Adrenal gland (tissue), 12 donors: Measurements from ENCODE around the gene CPM. TPM values are rescaled to one million over a fixed set of nuclear protein-coding genes. Genes with fewer than 3 reads are reported as not detected.
A peak's percentile ranks its signal among the peaks of the same experiment; 100 is the strongest.
"Not testable (repeated sequence)": the region's sequence is repeated elsewhere in the genome, so short reads cannot be mapped to it uniquely, and the experiment has no call there.

Experiments used
- DNase-seq, 7 donors: peaks; one replicate each; pipeline ENCODE4 v3.0.0-alpha.2; 2019 to 2020
- H3K27ac ChIP-seq, 5 donors: fragments of 200-600 bp; sonication (generic) in 4 of 5; 1 replicate in 3 of 5; 2 replicates in 2 of 5; pipeline versions ENCODE4 v1.5.1 to v1.8.0; 2016 to 2020; ENCODE audit warnings: mild to moderate bottlenecking in 1 of 5
- H3K27me3 ChIP-seq: fragments of 200-600 bp; 2 replicates; pipeline ENCODE4 v1.8.0; 2021
- H3K36me3 ChIP-seq, 2 donors: fragments of 200-600 bp; replicated peaks in 1 of 2; 1 replicate in 1 of 2; 2 replicates in 1 of 2; pipeline versions ENCODE4 v1.5.1 to v1.8.0; 2018 to 2022
- H3K4me1 ChIP-seq, 2 donors: fragments of 200-600 bp; replicated peaks in 1 of 2; 1 replicate in 1 of 2; 2 replicates in 1 of 2; pipeline versions ENCODE4 v1.5.1 to v1.8.0; 2018 to 2021
- H3K4me3 ChIP-seq, 4 donors: fragments of 200-600 bp; sonication (generic) in 3 of 4; one replicate each; pipeline ENCODE4 v1.5.1; 2016 to 2018
- H3K9me3 ChIP-seq, 3 donors: fragments of 200-600 bp; sonication (generic) in 1 of 3; replicated peaks in 1 of 3; 1 replicate in 2 of 3; 2 replicates in 1 of 3; pipeline versions ENCODE4 v1.5.1 to v1.8.0; 2016 to 2021
- POLR2A ChIP-seq, 2 donors: fragments of 450-650 bp; IDR thresholded peaks; one replicate each; pipeline ENCODE4 v1.6.1; 2017; ENCODE audit warnings: antibody characterized with exemption in 2 of 2, mild to moderate bottlenecking in 2 of 2, moderate library complexity in 1 of 2
- WGBS, 4 donors: extraction: QIAGEN DNeasy Blood & Tissue Kit in 2 of 4; methylation state at CpG; one replicate each; pipeline versions ENCODE4 v1.1.5 to v1.1.7; 2013 to 2017; 5-methylcytosine and 5-hydroxymethylcytosine counted together
- intact Hi-C, 2 donors: fragments of 100-400 bp; cut with DNase I; formaldehyde crosslinking; loops; one replicate each; pipeline versions ENCODE4 v1.14.1 to v1.15.0; 2022 to 2023
- polyA plus RNA-seq, 3 donors: library from polyadenylated mRNA; stranded (reverse); fragments of 200-250 nt in 2 of 3; fragments of 350-450 nt in 1 of 3; fragmentation: Illumina TruSeq in 1 of 3; extraction: RNeasy Lipid Tissue Mini Kit (QIAGEN cat#74804) in 1 of 3; gene quantifications; one replicate each; pipeline ENCODE4 v1.2.3, GENCODE V29; 2013 to 2014
- total RNA-seq, 9 donors: library from RNA; depleted of rRNA in 4 of 9; stranded (reverse); fragments of >200 nt in 4 of 9; fragments of 120-200 nt in 1 of 9; fragmentation: NEBNext Ultra II Directional in 1 of 9; extraction: Animal tissue kit (Norgen Biotek cat#: 25700) in 1 of 9; gene quantifications; one replicate each; pipeline versions ENCODE4 v1.1.0 to v1.2.4, GENCODE V29; 2013 to 2023
- TF ChIP-seq, protein P1 (sequence below), 6 experiments: fragments of 450-650 bp in 4 of 6; fragments of 200-600 bp in 2 of 6; sonication (generic) in 1 of 6; IDR thresholded peaks; 1 replicate in 5 of 6; 2 replicates in 1 of 6; pipeline versions ENCODE4 v1.5.1 to v1.8.0; 2016 to 2021; ENCODE audit warnings: antibody characterized with exemption in 6 of 6, mild to moderate bottlenecking in 2 of 6, moderate library complexity in 1 of 6
- donor health status: healthy with polysubstance abuse.
- donor health status: Bipolar disorder and iron deficiency.
- donor health status: DM: yes; HTN: yes; CAD: no.
- donor health status: DM: no; HTN: no; CAD: no.
- donor health status: DM: no; HTN: no; CAD: no.
- donor health status: DM: yes; HTN: yes; CAD: no.

CPM gene
- total and polyA plus RNA-seq, 12 donors: 10.8 to 170 (median 53.5) TPM

DNA sequence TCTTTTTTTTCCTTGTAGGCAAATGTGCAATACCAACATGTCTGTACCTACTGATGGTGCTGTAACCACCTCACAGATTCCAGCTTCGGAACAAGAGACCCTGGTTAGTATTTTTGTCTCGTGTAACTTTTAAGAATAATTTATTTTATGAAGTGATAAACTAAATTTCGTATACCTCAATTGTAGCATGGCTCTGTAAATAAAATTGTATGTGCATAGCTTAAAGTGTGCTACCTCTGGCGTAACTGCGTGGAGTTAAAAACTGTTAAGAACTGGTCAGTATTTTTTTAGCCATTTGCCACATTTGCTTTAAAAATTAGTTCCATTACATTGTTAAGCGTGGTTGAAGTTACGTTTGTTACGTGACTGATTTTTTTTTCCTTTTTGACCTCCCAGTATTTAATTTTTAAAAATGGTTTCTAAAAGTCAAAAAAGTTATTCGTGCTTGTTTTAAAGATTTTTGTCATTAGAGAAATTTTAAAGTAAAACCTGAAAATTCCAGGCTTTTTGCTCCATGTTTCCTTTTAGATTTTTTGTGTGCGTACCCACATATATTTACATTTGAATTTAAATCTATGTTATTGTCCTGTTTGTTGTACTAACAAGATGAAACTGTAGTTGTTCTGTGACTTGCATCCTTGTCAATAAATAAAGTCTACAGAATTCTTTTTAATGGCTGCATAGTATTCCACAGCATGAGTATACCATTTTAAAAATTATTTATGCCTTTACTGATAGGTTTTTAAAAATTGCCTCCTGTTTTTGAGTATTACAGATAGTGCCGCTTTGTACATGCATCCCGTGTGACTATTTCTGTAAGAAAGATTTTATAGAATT, 123.6 kb downstream of the CPM start:
- intact Hi-C loops: loop anchor here in 1 of 2 donors (10.0 kb wide), 1 partner anchor 65 kb away; the partner anchor contains the start of gene SLC35E3
- TF ChIP-seq, protein P1, sequence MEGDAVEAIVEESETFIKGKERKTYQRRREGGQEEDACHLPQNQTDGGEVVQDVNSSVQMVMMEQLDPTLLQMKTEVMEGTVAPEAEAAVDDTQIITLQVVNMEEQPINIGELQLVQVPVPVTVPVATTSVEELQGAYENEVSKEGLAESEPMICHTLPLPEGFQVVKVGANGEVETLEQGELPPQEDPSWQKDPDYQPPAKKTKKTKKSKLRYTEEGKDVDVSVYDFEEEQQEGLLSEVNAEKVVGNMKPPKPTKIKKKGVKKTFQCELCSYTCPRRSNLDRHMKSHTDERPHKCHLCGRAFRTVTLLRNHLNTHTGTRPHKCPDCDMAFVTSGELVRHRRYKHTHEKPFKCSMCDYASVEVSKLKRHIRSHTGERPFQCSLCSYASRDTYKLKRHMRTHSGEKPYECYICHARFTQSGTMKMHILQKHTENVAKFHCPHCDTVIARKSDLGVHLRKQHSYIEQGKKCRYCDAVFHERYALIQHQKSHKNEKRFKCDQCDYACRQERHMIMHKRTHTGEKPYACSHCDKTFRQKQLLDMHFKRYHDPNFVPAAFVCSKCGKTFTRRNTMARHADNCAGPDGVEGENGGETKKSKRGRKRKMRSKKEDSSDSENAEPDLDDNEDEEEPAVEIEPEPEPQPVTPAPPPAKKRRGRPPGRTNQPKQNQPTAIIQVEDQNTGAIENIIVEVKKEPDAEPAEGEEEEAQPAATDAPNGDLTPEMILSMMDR (IDR thresholded peaks at IDR 0.05): no peak
- no peak for TF ChIP-seq POLR2A (IDR thresholded peaks at IDR 0.05)
- WGBS, 4 donors: 71 to 76% (median 75%) methylated on average over 12 of the region's 12 CpGs

GRCh38 chr12:68808388-68809189, 124.4 kb downstream of the CPM start:
- H3K9me3 ChIP-seq: no peaks in the 10 kb centered on the region

More for the DNA sequence above, 123.6 kb downstream of the CPM start:
- no peaks in the 10 kb centered on the region for H3K9me3 ChIP-seq
- peaks cover 0 to 25% of the 10 kb centered on the region in 2 donors for H3K36me3 ChIP-seq
- H3K27me3 ChIP-seq: no peaks in the 10 kb centered on the region
- DNase-seq: no peak
- H3K4me1 ChIP-seq: peaks cover 16 to 46% of the 10 kb centered on the region in 2 donors
- peak overlapping the region; percentile 74 to 89 (median 88) for H3K4me3 ChIP-seq
- H3K27ac ChIP-seq: peak overlapping the region; percentile 95 to 100 (median 99)

DNA sequence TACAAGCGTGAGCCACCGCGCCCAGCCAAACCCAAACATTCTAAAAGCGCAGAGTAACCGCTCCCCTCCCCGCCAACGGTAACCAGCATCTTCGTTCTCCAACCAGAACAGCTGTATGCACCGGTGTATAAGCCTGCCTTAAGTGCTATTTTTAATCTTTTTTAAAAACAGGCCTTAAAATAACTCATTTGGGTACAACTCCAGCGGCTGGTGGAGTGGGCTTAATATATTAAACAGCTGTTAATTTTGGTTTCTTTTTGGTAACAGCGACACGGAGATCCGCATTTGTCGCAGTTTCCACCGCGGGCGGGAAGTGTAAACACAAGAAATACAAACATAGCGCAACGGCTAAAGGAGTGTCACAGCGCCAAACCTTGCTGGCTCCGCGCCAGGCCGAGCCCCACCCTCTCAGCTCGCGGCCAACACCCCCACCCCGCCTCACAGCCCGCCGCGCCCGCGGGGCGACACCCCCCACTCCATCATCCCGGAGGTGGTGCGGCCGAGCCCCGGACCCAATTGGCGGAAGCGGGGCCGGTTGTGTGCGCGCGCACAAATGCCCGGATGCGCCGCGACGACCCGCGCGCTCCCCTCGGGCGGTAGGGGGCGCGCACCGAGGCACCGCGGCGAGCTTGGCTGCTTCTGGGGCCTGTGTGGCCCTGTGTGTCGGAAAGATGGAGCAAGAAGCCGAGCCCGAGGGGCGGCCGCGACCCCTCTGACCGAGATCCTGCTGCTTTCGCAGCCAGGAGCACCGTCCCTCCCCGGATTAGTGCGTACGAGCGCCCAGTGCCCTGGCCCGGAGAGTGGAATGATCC, 125.2 kb downstream of the CPM start, which contains the start of gene MDM2:
Gene MDM2 (plus strand): TSS at position 602 of the 812 bp plus-strand sequence. CDS start 301 bp downstream, outside the sequence.
- Histone ChIP-seq H3K36me3 (peaks cover 0 to 9% of the 10 kb centered on the region in 2 donors), H3K4me3 (peak within 1 kb of the TSS; percentile 74 to 89 (median 88)), H3K27ac (peak within 1 kb of the TSS; percentile 95 to 100 (median 99)), H3K4me1 (peaks cover 16 to 30% of the 10 kb centered on the region in 2 donors), H3K9me3 (no peaks in the 10 kb centered on the region), H3K27me3 (no peaks in the 10 kb centered on the region)
- intact Hi-C loops: no loop called here
- peak; percentile 95 to 97 (median 96) for DNase-seq
- TF ChIP-seq, protein P1 (IDR thresholded peaks at IDR 0.05): peak; percentile 55 to 85 (median 78)
- TF ChIP-seq POLR2A (IDR thresholded peaks at IDR 0.05): peak; percentile 82 to 90
- 0 to 1% (median 0%) methylated on average over 19 to 72 of the region's 72 CpGs for WGBS, 4 donors

More at GRCh38 chr12:68808388-68809189, 124.4 kb downstream of the CPM start:
- peak; percentile 84 to 94 (median 88) for DNase-seq
- TF ChIP-seq, protein P1 (IDR thresholded peaks at IDR 0.05): peak in 2 of 6 experiments; percentile 15 to 41
- TF ChIP-seq POLR2A (IDR thresholded peaks at IDR 0.05): peak; percentile 39 to 90
- peak overlapping the region; percentile 95 to 100 (median 99) for H3K27ac ChIP-seq
- H3K4me3 ChIP-seq: peak overlapping the region; percentile 74 to 89 (median 88)
- 0% methylated on average over 11 to 61 of the region's 61 CpGs for WGBS, 4 donors
- H3K27me3 ChIP-seq: no peaks in the 10 kb centered on the region
- intact Hi-C loops: no loop called here
- H3K4me1 ChIP-seq: peaks cover 16 to 38% of the 10 kb centered on the region in 2 donors
- H3K36me3 ChIP-seq: peaks cover 0 to 17% of the 10 kb centered on the region in 2 donors

DNA sequence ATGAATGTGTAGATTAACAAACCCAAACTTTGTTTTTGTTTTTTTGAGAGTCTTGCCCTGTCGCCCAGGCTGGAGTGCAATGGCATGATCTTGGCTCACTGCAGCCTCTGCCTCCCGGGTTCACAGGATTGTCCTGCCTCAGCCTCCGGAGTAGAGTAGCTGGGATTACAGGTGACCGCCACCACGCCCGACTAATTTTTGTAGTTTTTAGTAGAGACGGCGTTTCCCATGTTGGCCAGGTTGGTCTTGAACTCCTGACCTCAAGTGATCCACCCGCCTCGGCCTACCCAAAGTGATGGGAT, 125.7 kb downstream of the CPM start:
- peak overlapping the region; percentile 95 to 100 (median 99) for H3K27ac ChIP-seq
- 11 to 30% (median 18%) methylated on average over 1 to 10 of the region's 10 CpGs for WGBS, 4 donors
- peaks cover 11 to 24% of the 10 kb centered on the region in 2 donors for H3K4me1 ChIP-seq
- H3K27me3 ChIP-seq, DNase-seq, intact Hi-C loops, H3K36me3 ChIP-seq, H3K9me3 ChIP-seq: not testable (repeated sequence)
- H3K4me3 ChIP-seq: peak overlapping the region; percentile 53 to 88 (median 80)
